Lower leg skin (tissue), 4 donors: ENCODE results near the gene TSNAXIP1. TPM values are rescaled to one million over a fixed set of nuclear protein-coding genes. Genes with fewer than 3 reads are reported as not detected.

Experiments
- DNase-seq, 2 donors: peaks; one replicate each; pipeline ENCODE4 v3.0.0-alpha.2; 2019; ENCODE audit warnings: low spot score in 2 of 2
- H3K4me3 ChIP-seq: fragments of 200-600 bp; sonication (generic); 2 replicates; pipeline ENCODE4 v1.5.1; 2017; ENCODE audit warnings: mild to moderate bottlenecking, low read depth; ENCODE audit not compliant: poor library complexity, severe bottlenecking
- CTCF ChIP-seq, 3 donors: fragments of 450-650 bp; IDR thresholded peaks; one replicate each; pipeline ENCODE4 v1.5.1; 2016; ENCODE audit warnings: antibody characterized with exemption in 3 of 3, mild to moderate bottlenecking in 3 of 3, moderate library complexity in 2 of 3
- POLR2A ChIP-seq, 2 donors: fragments of 450-650 bp; IDR thresholded peaks; one replicate each; pipeline ENCODE4 v1.6.1; 2016 to 2017; ENCODE audit warnings: antibody characterized with exemption in 2 of 2, mild to moderate bottlenecking in 1 of 2, moderate library complexity in 1 of 2
- WGBS, 2 donors: methylation state at CpG; one replicate each; pipeline ENCODE4 v1.1.5; 2018; 5-methylcytosine and 5-hydroxymethylcytosine counted together
- intact Hi-C: fragments of 100-400 bp; cut with DNase I; formaldehyde crosslinking; loops from one replicate; pipeline ENCODE4 v1.15.0; 2023; ENCODE audit warnings: low total_unique reads
- total RNA-seq, 4 donors: library from RNA; depleted of rRNA; stranded (reverse); fragments of >200 nt; gene quantifications; one replicate each; pipeline ENCODE4 v1.1.0, GENCODE V29; 2016

Gene TSNAXIP1
- total RNA-seq, 4 donors from 2014 or later = 0.15 to 0.75 (median 0.15) TPM; not detected in 1

- no peak overlapping the region for H3K4me3 ChIP-seq
- TF ChIP-seq POLR2A (IDR thresholded peaks at IDR 0.05) (no peak), CTCF (IDR thresholded peaks at IDR 0.05) (no peak)
- intact Hi-C loops = no loop called here
- 78 to 86% methylated on average over 4 of the region's 4 CpGs for WGBS, 2 donors
- no peak for DNase-seq
Measured at GRCh38 chr16:67804853-67805542, 1.7 kb upstream of the TSNAXIP1 start.

- peak overlapping the region; percentile 81 for H3K4me3 ChIP-seq
- DNase-seq = peak in 1 of 2 donors; percentile 18
- WGBS, 2 donors = 1% methylated on average over 19 to 25 of the region's 26 CpGs
- intact Hi-C loops = no loop called here
- TF ChIP-seq CTCF (IDR thresholded peaks at IDR 0.05) (no peak), POLR2A (IDR thresholded peaks at IDR 0.05) (no peak)
Measured at GRCh38 chr16:67805718-67806427, 816 bp upstream of the TSNAXIP1 start.

- no peak for TF ChIP-seq POLR2A (IDR thresholded peaks at IDR 0.05)
- TF ChIP-seq CTCF (IDR thresholded peaks at IDR 0.05) = no peak
- DNase-seq = no peak
- 28 to 31% methylated on average over 24 of the region's 24 CpGs for WGBS, 2 donors
Measured at GRCh38 chr16:67807148-67807682, 526 bp downstream of the TSNAXIP1 start.

DNA sequence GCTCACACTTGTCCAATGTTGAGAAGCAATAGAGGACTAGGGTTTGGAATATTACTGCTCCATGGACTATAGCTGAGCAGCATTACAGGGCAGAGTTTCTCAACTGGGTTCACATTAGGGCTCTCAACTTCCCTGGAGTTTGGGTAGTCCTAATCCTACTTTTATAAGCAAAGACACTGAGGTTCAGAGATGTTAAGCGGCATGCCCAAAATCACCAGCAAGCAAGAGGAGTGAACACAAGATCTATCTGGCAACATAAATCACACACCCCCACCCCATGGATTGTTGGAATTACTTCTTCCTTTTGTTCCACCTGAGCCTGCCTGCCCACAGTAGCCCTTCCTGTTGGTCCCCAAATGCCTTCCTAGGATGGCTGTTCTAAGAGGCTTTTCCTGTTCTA lies 5.2 kb downstream of the TSNAXIP1 start:
- WGBS, 2 donors = 91 to 100% methylated on average over 1 of the region's 1 CpG
- no peak for DNase-seq
- no peak for TF ChIP-seq POLR2A (IDR thresholded peaks at IDR 0.05)
- TF ChIP-seq CTCF (IDR thresholded peaks at IDR 0.05) = no peak
- intact Hi-C loops = loop anchor here (5.0 kb wide), 1 partner anchor 140 kb away; no protein-coding TSS in a partner anchor
- H3K4me3 ChIP-seq = no peak overlapping the region

More at GRCh38 chr16:67807148-67807682, 526 bp downstream of the TSNAXIP1 start:
- peak overlapping the region; percentile 19 for H3K4me3 ChIP-seq
- intact Hi-C loops = no loop called here

DNA sequence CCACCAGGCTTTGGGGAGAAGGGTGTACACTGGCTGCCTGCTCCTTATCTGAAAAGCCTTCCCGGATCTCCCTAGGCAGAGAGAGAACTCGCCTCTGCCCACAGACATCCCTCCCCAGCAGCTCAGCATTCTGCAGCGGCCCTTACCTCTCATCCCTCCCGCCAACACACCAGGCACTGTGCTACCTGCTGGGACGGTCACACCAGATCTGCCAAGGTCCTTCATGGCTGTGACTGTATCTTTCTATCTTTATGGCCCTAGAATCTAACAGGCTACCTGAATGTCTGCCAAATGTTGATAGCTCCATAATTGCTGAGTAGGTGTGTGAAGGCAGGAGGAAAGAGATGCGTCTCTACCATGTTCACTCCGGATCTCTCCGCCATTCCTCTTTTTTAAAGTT lies 7.9 kb downstream of the TSNAXIP1 start:
- no peak for DNase-seq
- WGBS, 2 donors = 81 to 86% methylated on average over 8 of the region's 8 CpGs
- H3K4me3 ChIP-seq = no peak overlapping the region
- TF ChIP-seq POLR2A (IDR thresholded peaks at IDR 0.05) = no peak
- no peak for TF ChIP-seq CTCF (IDR thresholded peaks at IDR 0.05)
- intact Hi-C loops = loop anchor here (5.0 kb wide), 1 partner anchor 142 kb away; no protein-coding TSS in a partner anchor
